ENCODE results near the gene IPO4. TPM values are rescaled to one million over a fixed set of nuclear protein-coding genes. Genes with fewer than 3 reads are reported as not detected.

IPO4 gene
- total and polyA plus RNA-seq, 2 of the 13 experiments (the other 11 are each of a cell fraction or from before 2014, with no cell fraction given), result 39.0 to 179 TPM

DNA sequence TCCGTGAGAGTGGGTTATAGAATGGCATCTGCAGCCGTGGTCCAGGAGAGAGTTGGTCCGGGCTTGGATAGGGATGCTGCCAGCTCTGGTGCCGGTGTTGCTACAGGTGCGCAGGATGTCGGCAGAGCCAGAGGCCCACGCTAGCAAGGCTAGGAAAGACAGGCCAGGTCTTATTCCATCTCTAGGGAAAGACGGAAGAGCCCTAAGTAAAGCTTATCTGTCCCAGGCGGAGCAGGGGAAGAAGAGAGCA is 53.1 kb downstream of the IPO4 start (continued):
- peak; percentile 98; the same call in 1 of the 2 replicates for TF ChIP-seq ZNF550 (CRISPR knock-in tag; IDR thresholded peaks at IDR 0.05; ENCODE audit: borderline replicate concordance)
- peak; percentile 19 for TF ChIP-seq PHF5A (CRISPR knock-in tag; IDR thresholded peaks at IDR 0.05; ENCODE audit: low read depth, unreplicated experiment)
- peak; percentile 76; the same call in 1 of the 2 replicates for TF ChIP-seq ZNF335 (CRISPR knock-in tag; IDR thresholded peaks at IDR 0.05)
- TF ChIP-seq, protein P1, sequence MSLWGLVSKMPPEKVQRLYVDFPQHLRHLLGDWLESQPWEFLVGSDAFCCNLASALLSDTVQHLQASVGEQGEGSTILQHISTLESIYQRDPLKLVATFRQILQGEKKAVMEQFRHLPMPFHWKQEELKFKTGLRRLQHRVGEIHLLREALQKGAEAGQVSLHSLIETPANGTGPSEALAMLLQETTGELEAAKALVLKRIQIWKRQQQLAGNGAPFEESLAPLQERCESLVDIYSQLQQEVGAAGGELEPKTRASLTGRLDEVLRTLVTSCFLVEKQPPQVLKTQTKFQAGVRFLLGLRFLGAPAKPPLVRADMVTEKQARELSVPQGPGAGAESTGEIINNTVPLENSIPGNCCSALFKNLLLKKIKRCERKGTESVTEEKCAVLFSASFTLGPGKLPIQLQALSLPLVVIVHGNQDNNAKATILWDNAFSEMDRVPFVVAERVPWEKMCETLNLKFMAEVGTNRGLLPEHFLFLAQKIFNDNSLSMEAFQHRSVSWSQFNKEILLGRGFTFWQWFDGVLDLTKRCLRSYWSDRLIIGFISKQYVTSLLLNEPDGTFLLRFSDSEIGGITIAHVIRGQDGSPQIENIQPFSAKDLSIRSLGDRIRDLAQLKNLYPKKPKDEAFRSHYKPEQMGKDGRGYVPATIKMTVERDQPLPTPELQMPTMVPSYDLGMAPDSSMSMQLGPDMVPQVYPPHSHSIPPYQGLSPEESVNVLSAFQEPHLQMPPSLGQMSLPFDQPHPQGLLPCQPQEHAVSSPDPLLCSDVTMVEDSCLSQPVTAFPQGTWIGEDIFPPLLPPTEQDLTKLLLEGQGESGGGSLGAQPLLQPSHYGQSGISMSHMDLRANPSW (CRISPR knock-in tag; IDR thresholded peaks at IDR 0.05; ENCODE audit: borderline replicate concordance), result peak; percentile 82; the same call in 1 of the 2 replicates
- TF ChIP-seq HNRNPL (IDR thresholded peaks at IDR 0.05; ENCODE audit: low read depth, low read length), result no peak
- no peak for TF ChIP-seq GATAD2A (CRISPR knock-in tag; IDR thresholded peaks at IDR 0.05)
- no peak for TF ChIP-seq ZNF10 (CRISPR knock-in tag; IDR thresholded peaks at IDR 0.05; ENCODE audit: borderline replicate concordance, low read depth)
- TF ChIP-seq, protein P2, sequence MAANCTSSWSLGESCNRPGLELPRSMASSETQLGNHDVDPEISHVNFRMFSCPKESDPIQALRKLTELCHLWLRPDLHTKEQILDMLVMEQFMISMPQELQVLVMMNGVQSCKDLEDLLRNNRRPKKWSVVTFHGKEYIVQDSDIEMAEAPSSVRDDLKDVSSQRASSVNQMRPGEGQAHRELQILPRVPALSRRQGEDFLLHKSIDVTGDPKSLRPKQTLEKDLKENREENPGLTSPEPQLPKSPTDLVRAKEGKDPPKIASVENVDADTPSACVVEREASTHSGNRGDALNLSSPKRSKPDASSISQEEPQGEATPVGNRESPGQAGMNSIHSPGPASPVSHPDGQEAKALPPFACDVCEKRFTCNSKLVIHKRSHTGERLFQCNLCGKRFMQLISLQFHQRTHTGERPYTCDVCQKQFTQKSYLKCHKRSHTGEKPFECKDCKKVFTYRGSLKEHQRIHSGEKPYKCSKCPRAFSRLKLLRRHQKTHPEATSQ (CRISPR knock-in tag; IDR thresholded peaks at IDR 0.05; ENCODE audit: borderline replicate concordance), result no peak
- 0 out of 2 replicates have a peak, but pooled peaks have one; percentile 7 for TF ChIP-seq IRX3 (CRISPR knock-in tag; IDR thresholded peaks at IDR 0.05; ENCODE audit: borderline replicate concordance, low read depth)
- TF ChIP-seq FOXM1 (CRISPR knock-in tag; IDR thresholded peaks at IDR 0.05), result no peak
- no peak for TF ChIP-seq RFXAP (CRISPR knock-in tag; IDR thresholded peaks at IDR 0.05; ENCODE audit: borderline replicate concordance)
- TF ChIP-seq HMGA1 (CRISPR knock-in tag; conservative IDR thresholded peaks at IDR 0.05), result 0 out of 2 replicates have a peak, but pooled peaks have one; percentile 81
- TF ChIP-seq, protein P3, sequence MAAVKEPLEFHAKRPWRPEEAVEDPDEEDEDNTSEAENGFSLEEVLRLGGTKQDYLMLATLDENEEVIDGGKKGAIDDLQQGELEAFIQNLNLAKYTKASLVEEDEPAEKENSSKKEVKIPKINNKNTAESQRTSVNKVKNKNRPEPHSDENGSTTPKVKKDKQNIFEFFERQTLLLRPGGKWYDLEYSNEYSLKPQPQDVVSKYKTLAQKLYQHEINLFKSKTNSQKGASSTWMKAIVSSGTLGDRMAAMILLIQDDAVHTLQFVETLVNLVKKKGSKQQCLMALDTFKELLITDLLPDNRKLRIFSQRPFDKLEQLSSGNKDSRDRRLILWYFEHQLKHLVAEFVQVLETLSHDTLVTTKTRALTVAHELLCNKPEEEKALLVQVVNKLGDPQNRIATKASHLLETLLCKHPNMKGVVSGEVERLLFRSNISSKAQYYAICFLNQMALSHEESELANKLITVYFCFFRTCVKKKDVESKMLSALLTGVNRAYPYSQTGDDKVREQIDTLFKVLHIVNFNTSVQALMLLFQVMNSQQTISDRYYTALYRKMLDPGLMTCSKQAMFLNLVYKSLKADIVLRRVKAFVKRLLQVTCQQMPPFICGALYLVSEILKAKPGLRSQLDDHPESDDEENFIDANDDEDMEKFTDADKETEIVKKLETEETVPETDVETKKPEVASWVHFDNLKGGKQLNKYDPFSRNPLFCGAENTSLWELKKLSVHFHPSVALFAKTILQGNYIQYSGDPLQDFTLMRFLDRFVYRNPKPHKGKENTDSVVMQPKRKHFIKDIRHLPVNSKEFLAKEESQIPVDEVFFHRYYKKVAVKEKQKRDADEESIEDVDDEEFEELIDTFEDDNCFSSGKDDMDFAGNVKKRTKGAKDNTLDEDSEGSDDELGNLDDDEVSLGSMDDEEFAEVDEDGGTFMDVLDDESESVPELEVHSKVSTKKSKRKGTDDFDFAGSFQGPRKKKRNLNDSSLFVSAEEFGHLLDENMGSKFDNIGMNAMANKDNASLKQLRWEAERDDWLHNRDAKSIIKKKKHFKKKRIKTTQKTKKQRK (IDR thresholded peaks at IDR 0.05; ENCODE audit: low read length), result no peak
- TF ChIP-seq NFE2L1 (CRISPR knock-in tag; IDR thresholded peaks at IDR 0.05; ENCODE audit: borderline replicate concordance), result peak; percentile 84; the same call in 1 of the 2 replicates
- TF ChIP-seq PAX8 (CRISPR knock-in tag; IDR thresholded peaks at IDR 0.05; ENCODE audit: borderline replicate concordance), result no peak
- no peak for TF ChIP-seq BATF2 (CRISPR knock-in tag; IDR thresholded peaks at IDR 0.05)
- TF ChIP-seq DNMT1 (CRISPR knock-in tag; IDR thresholded peaks at IDR 0.05), result peak; percentile 72
- TF ChIP-seq, protein P4, sequence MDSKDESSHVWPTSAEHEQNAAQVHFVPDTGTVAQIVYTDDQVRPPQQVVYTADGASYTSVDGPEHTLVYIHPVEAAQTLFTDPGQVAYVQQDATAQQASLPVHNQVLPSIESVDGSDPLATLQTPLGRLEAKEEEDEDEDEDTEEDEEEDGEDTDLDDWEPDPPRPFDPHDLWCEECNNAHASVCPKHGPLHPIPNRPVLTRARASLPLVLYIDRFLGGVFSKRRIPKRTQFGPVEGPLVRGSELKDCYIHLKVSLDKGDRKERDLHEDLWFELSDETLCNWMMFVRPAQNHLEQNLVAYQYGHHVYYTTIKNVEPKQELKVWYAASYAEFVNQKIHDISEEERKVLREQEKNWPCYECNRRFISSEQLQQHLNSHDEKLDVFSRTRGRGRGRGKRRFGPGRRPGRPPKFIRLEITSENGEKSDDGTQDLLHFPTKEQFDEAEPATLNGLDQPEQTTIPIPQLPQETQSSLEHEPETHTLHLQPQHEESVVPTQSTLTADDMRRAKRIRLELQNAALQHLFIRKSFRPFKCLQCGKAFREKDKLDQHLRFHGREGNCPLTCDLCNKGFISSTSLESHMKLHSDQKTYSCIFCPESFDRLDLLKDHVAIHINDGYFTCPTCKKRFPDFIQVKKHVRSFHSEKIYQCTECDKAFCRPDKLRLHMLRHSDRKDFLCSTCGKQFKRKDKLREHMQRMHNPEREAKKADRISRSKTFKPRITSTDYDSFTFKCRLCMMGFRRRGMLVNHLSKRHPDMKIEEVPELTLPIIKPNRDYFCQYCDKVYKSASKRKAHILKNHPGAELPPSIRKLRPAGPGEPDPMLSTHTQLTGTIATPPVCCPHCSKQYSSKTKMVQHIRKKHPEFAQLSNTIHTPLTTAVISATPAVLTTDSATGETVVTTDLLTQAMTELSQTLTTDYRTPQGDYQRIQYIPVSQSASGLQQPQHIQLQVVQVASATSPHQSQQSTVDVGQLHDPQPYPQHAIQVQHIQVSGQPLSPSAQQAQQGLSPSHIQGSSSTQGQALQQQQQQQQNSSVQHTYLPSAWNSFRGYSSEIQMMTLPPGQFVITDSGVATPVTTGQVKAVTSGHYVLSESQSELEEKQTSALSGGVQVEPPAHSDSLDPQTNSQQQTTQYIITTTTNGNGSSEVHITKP (CRISPR knock-in tag; IDR thresholded peaks at IDR 0.05; ENCODE audit: low read depth), result no peak

Data from HepG2 (cell line).